PC-3 (cell line): ENCODE data around the gene SLC17A2.

Source experiments
- EZH2 ChIP-seq: fragments of 300-600 bp; sonication (generic); IDR thresholded peaks from one replicate; pipeline ENCODE4 v1.6.1; 2017; ENCODE audit warnings: antibody characterized with exemption, mild to moderate bottlenecking, low read length; ENCODE audit not compliant: unreplicated experiment
- EZH2phosphoT487 ChIP-seq: fragments of 300-600 bp; sonication (generic); IDR thresholded peaks from 2 replicates; pipeline ENCODE4 v1.6.1; 2018; ENCODE audit warnings: mild to moderate bottlenecking, antibody characterized with exemption, low read length, borderline replicate concordance
- TF ChIP-seq, protein P1 (sequence below): fragments of 300-600 bp; sonication (generic); conservative IDR thresholded peaks from 2 replicates; pipeline ENCODE4 v1.5.1; 2017; ENCODE audit warnings: antibody characterized with exemption, low read depth, mild to moderate bottlenecking, low read length

DNA sequence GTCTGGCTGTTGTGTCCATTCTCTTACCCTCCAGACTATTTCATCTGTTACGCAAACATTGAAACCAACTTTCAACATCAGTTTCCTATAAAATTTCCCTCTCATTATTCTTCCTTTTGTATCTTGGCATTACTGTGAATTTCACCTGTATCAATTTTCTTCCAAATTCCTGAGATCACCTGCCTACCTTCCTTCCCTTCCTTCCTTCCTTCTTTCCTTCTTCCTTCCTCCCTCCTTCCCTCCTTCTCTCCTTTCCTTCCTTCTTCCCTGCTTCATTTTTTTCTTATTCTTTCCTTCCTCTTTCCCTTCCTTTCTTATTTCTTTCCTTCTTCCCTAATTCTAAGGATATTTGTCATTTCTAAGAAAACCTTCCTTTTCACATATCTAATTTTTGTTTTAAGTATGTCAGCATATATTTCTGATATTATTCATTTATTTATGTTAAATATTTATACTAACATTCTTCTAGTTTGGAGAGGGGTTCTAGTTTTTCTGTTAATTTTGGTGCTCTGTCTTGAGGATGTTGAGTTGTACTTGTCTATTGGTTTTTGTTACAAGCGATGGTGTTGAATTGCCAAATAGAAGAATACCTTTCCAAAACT is 51.7 kb downstream of the SLC17A2 start:
- TF ChIP-seq EZH2 (no peak), EZH2phosphoT487 (no peak)
- TF ChIP-seq, protein P1, sequence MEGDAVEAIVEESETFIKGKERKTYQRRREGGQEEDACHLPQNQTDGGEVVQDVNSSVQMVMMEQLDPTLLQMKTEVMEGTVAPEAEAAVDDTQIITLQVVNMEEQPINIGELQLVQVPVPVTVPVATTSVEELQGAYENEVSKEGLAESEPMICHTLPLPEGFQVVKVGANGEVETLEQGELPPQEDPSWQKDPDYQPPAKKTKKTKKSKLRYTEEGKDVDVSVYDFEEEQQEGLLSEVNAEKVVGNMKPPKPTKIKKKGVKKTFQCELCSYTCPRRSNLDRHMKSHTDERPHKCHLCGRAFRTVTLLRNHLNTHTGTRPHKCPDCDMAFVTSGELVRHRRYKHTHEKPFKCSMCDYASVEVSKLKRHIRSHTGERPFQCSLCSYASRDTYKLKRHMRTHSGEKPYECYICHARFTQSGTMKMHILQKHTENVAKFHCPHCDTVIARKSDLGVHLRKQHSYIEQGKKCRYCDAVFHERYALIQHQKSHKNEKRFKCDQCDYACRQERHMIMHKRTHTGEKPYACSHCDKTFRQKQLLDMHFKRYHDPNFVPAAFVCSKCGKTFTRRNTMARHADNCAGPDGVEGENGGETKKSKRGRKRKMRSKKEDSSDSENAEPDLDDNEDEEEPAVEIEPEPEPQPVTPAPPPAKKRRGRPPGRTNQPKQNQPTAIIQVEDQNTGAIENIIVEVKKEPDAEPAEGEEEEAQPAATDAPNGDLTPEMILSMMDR: no peak
